OCI-LY7 (cell line): Measurements from ENCODE around the gene CHST2.

Experiments used
- CTCF ChIP-seq: fragments of 200-600 bp; sonication (generic); conservative IDR thresholded peaks from 2 replicates; pipeline ENCODE4 v1.5.1; 2014; ENCODE audit warnings: mild to moderate bottlenecking, antibody characterized with exemption, low read length, moderate library complexity, mixed read lengths
- EZH2phosphoT487 ChIP-seq: fragments of 200-600 bp; sonication (generic); IDR thresholded peaks from 2 replicates; pipeline ENCODE4 v1.6.1; 2018; ENCODE audit warnings: low read depth, borderline replicate concordance, mild to moderate bottlenecking, mixed run types, antibody characterized with exemption, low read length, moderate library complexity, mixed read lengths

GRCh38 chr3:143147707-143148106 is 28.1 kb downstream of the CHST2 start:
- TF ChIP-seq CTCF: no peak
- no peak for TF ChIP-seq EZH2phosphoT487
